Measurements from ENCODE around the gene LRRC3C. TPM values are rescaled to one million over a fixed set of nuclear protein-coding genes. Genes with fewer than 3 reads are reported as not detected.

LRRC3C gene
- total and polyA plus RNA-seq, 4 donors: 0.08 to 0.24 (median 0.17) TPM; not detected in 1

DNA sequence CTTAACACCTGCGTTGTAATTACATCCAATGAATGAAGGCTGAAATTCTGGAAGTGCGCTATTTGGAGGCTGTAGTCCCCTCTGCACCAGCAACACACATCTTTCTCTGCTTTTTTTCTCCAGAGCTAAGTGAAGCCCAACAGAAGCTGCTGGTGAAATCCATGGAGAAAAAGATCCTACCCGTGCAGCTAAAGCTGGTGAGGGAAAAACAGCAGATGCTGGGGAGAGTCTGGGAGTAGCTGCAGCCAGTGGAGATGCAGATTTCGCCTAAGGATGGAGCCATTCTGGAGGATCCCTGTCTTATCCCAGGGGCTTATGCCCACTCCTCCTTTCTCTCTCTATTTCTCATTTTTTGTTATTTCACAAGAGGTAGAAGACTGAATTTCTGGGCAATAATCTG is 48.3 kb downstream of the LRRC3C start:
- Histone ChIP-seq H3K4me1 (ENCODE audit: control insufficient read depth in 4 of 4, insufficient read depth in 4 of 4, low read length in 3 of 4) (peaks cover 0 to 6% (median 5%) of the 10 kb centered on the region in 4 donors), H3K9me3 (ENCODE audit: control insufficient read depth in 4 of 4, low read length in 3 of 4) (no peaks in the 10 kb centered on the region), H3K4me3 (ENCODE audit: low read depth in 1 of 3, low read length in 3 of 3) (no peak overlapping the region), H3K36me3 (ENCODE audit: control insufficient read depth in 4 of 4, insufficient read depth in 3 of 4, low read depth in 1 of 4, low read length in 3 of 4) (no peaks in the 10 kb centered on the region), H3K9ac (ENCODE audit: low read depth in 1 of 2, low read length in 2 of 2) (no peak overlapping the region), H3K27me3 (ENCODE audit: control insufficient read depth in 4 of 4, insufficient read depth in 4 of 4, low read length in 3 of 4) (no peaks in the 10 kb centered on the region), H3K27ac (ENCODE audit: low read depth in 1 of 2, low read length in 2 of 2) (no peak overlapping the region)
- no peak for DNase-seq (ENCODE audit: low spot score)
- TF ChIP-seq FOXA2 (IDR thresholded peaks at IDR 0.05): no peak
- no peak for TF ChIP-seq HNF4A (conservative IDR thresholded peaks at IDR 0.05)
- TF ChIP-seq ZBTB33 (IDR thresholded peaks at IDR 0.05): no peak
- TF ChIP-seq GABPA (IDR thresholded peaks at IDR 0.05 in 1 of 2, conservative IDR thresholded peaks at IDR 0.05 in 1 of 2): no peak
- no peak for TF ChIP-seq ATF3 (IDR thresholded peaks at IDR 0.05)
- no peak for TF ChIP-seq RXRA (IDR thresholded peaks at IDR 0.05)
- no peak for TF ChIP-seq JUND (IDR thresholded peaks at IDR 0.05)
- no peak for TF ChIP-seq TAF1 (conservative IDR thresholded peaks at IDR 0.05)
- no peak for TF ChIP-seq SP1 (IDR thresholded peaks at IDR 0.05)
- TF ChIP-seq, protein P1, sequence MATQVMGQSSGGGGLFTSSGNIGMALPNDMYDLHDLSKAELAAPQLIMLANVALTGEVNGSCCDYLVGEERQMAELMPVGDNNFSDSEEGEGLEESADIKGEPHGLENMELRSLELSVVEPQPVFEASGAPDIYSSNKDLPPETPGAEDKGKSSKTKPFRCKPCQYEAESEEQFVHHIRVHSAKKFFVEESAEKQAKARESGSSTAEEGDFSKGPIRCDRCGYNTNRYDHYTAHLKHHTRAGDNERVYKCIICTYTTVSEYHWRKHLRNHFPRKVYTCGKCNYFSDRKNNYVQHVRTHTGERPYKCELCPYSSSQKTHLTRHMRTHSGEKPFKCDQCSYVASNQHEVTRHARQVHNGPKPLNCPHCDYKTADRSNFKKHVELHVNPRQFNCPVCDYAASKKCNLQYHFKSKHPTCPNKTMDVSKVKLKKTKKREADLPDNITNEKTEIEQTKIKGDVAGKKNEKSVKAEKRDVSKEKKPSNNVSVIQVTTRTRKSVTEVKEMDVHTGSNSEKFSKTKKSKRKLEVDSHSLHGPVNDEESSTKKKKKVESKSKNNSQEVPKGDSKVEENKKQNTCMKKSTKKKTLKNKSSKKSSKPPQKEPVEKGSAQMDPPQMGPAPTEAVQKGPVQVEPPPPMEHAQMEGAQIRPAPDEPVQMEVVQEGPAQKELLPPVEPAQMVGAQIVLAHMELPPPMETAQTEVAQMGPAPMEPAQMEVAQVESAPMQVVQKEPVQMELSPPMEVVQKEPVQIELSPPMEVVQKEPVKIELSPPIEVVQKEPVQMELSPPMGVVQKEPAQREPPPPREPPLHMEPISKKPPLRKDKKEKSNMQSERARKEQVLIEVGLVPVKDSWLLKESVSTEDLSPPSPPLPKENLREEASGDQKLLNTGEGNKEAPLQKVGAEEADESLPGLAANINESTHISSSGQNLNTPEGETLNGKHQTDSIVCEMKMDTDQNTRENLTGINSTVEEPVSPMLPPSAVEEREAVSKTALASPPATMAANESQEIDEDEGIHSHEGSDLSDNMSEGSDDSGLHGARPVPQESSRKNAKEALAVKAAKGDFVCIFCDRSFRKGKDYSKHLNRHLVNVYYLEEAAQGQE (IDR thresholded peaks at IDR 0.05): no peak
- 78% methylated on average over 4 of the region's 4 CpGs for whole genome bisulfite sequencing

- H3K36me3 ChIP-seq (ENCODE audit: control insufficient read depth in 4 of 4, insufficient read depth in 3 of 4, low read depth in 1 of 4, low read length in 3 of 4): peaks cover 0 to 1% (median under 1%) of the 10 kb centered on the region in 4 donors
- no peaks in the 10 kb centered on the region for H3K27me3 ChIP-seq (ENCODE audit: control insufficient read depth in 4 of 4, insufficient read depth in 4 of 4, low read length in 3 of 4)
- peaks cover 0 to 23% (median 20%) of the 10 kb centered on the region in 4 donors for H3K4me1 ChIP-seq (ENCODE audit: control insufficient read depth in 4 of 4, insufficient read depth in 4 of 4, low read length in 3 of 4)
- H3K9me3 ChIP-seq (ENCODE audit: control insufficient read depth in 4 of 4, low read length in 3 of 4): no peaks in the 10 kb centered on the region
- no peak overlapping the region for H3K4me3 ChIP-seq (ENCODE audit: low read depth in 1 of 3, low read length in 3 of 3)
- WGBS: 83% methylated on average over 5 of the region's 5 CpGs
- no peak overlapping the region for H3K9ac ChIP-seq (ENCODE audit: low read depth in 1 of 2, low read length in 2 of 2)
- H3K27ac ChIP-seq (ENCODE audit: low read depth in 1 of 2, low read length in 2 of 2): no peak overlapping the region
- DNase-seq (ENCODE audit: low spot score): no peak
- TF ChIP-seq ATF3 (IDR thresholded peaks at IDR 0.05) (no peak), NR2F2 (IDR thresholded peaks at IDR 0.05) (no peak), SP1 (IDR thresholded peaks at IDR 0.05) (no peak), HNF4A (conservative IDR thresholded peaks at IDR 0.05) (no peak), EGR1 (IDR thresholded peaks at IDR 0.05; ENCODE audit: low read depth in 2 of 2) (no peak), RXRA (IDR thresholded peaks at IDR 0.05) (no peak), YY1 (IDR thresholded peaks at IDR 0.05) (no peak), TAF1 (conservative IDR thresholded peaks at IDR 0.05) (no peak), FOXA2 (IDR thresholded peaks at IDR 0.05) (no peak), RAD21 (IDR thresholded peaks at IDR 0.05) (no peak), HNF4G (IDR thresholded peaks at IDR 0.05) (no peak), FOXA1 (IDR thresholded peaks at IDR 0.05) (no peak), GABPA (IDR thresholded peaks at IDR 0.05 in 1 of 2, conservative IDR thresholded peaks at IDR 0.05 in 1 of 2) (no peak), ZBTB33 (IDR thresholded peaks at IDR 0.05) (no peak), JUND (IDR thresholded peaks at IDR 0.05) (no peak)
- TF ChIP-seq, protein P2, sequence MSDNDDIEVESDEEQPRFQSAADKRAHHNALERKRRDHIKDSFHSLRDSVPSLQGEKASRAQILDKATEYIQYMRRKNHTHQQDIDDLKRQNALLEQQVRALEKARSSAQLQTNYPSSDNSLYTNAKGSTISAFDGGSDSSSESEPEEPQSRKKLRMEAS (IDR thresholded peaks at IDR 0.05): no peak
- TF ChIP-seq, protein P3, sequence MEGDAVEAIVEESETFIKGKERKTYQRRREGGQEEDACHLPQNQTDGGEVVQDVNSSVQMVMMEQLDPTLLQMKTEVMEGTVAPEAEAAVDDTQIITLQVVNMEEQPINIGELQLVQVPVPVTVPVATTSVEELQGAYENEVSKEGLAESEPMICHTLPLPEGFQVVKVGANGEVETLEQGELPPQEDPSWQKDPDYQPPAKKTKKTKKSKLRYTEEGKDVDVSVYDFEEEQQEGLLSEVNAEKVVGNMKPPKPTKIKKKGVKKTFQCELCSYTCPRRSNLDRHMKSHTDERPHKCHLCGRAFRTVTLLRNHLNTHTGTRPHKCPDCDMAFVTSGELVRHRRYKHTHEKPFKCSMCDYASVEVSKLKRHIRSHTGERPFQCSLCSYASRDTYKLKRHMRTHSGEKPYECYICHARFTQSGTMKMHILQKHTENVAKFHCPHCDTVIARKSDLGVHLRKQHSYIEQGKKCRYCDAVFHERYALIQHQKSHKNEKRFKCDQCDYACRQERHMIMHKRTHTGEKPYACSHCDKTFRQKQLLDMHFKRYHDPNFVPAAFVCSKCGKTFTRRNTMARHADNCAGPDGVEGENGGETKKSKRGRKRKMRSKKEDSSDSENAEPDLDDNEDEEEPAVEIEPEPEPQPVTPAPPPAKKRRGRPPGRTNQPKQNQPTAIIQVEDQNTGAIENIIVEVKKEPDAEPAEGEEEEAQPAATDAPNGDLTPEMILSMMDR (IDR thresholded peaks at IDR 0.05; ENCODE audit: low read depth, low read length, missing input control): no peak
Observed at GRCh38 chr17:39979016-39979670, 51.6 kb downstream of the LRRC3C start.

All from liver (tissue), 9 donors.